Measurements from ENCODE around the gene DDI2. TPM values are rescaled to one million over a fixed set of nuclear protein-coding genes. Genes with fewer than 3 reads are reported as not detected.

DDI2 gene
- total RNA-seq, 4 donors from 2014 or later = 21.9 to 79.0 (median 38.6) TPM

DNA sequence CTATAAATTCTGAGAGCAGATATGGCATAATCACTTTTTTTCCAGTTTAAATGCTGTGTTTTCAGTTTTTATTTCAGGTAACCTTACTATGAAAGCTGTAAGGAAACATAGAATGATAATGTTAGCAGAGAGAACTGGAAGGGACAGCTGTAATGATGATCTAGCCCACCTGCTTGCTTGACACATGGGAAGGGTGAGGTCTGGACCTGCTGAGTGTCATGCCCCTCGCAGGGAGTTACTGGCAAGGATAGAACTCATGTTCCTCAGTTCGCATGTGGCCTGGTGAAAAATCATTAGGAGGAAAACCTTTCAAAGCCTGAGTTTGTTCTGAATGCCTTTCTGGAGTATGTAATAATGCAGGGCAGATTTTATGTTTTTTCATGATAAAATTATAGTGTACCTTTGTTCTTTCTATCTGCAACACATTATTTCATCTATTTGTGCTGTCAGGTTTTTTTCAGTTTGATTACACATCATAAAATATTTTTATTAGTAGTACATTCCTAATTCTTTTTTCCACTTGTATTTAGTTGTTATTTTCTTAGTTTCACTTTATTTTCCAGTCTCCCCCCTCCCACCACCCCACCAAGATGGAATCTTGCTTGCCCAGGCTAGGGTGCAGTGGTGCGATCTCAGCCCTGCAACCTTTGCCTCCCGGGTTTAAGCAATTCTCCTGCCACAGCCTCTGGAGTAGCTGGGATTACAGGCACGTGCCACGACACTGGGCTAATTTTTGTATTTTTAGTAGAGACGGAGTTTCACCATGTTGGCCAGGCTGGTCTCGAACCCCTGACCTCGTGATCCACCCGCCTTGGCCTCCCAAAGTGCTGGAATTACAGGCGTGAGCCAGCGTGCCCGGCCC lies 8.0 kb downstream of the DDI2 start:
- Histone ChIP-seq H3K4me1 (peaks cover 9 to 15% of the 10 kb centered on the region in 2 donors), H3K4me3 (replicated peaks in 1 of 3) (no peak overlapping the region), H3K27me3 (no peaks in the 10 kb centered on the region), H3K9me3 (no peaks in the 10 kb centered on the region), H3K36me3 (peaks cover 0 to 15% of the 10 kb centered on the region in 2 donors), H3K27ac (no peak overlapping the region)
- DNase-seq = no peak
- TF ChIP-seq POLR2A (IDR thresholded peaks at IDR 0.05) = no peak
- TF ChIP-seq, protein P1, sequence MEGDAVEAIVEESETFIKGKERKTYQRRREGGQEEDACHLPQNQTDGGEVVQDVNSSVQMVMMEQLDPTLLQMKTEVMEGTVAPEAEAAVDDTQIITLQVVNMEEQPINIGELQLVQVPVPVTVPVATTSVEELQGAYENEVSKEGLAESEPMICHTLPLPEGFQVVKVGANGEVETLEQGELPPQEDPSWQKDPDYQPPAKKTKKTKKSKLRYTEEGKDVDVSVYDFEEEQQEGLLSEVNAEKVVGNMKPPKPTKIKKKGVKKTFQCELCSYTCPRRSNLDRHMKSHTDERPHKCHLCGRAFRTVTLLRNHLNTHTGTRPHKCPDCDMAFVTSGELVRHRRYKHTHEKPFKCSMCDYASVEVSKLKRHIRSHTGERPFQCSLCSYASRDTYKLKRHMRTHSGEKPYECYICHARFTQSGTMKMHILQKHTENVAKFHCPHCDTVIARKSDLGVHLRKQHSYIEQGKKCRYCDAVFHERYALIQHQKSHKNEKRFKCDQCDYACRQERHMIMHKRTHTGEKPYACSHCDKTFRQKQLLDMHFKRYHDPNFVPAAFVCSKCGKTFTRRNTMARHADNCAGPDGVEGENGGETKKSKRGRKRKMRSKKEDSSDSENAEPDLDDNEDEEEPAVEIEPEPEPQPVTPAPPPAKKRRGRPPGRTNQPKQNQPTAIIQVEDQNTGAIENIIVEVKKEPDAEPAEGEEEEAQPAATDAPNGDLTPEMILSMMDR (IDR thresholded peaks at IDR 0.05) = no peak
- 91 to 93% methylated on average over 13 of the region's 13 CpGs for WGBS, 2 donors
- intact Hi-C loops (cut with DNase I) = no loop called here

DNA sequence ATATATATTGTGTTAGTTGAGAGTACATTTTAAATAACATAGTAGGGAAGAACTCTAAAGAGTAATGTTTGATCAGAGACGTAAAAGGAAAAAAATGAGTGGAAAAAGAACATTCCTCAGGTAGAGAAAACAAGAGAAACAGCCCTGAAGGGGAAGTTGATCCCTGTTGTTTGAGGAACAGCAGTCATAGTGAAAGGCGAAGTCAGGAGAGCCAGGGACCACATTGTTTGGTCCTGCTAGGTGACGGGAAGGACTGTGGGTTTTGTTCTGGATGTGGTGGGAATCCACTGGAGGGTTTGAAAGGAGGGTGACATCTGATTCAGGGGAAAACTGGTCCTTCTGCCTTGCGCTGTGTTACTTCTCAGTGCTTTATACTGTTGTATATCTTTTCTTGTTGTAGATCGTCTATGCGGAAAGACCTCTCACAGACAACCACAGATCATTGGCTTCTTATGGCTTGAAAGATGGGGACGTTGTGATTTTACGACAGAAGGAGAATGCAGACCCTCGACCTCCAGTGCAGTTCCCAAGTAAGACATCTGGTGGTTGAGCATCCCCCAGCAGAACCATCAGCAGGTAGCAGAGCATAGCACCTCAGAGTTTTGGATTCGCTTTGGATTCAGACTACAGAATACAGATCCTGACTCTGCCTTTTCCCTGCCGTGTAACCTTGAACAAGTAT lies 9.2 kb downstream of the DDI2 start:
- WGBS, 2 donors = 87 to 90% methylated on average over 11 of the region's 11 CpGs
- peaks cover 0 to 27% of the 10 kb centered on the region in 2 donors for H3K36me3 ChIP-seq
- peaks cover 3 to 4% of the 10 kb centered on the region in 2 donors for H3K4me1 ChIP-seq
- TF ChIP-seq, protein P1 (IDR thresholded peaks at IDR 0.05) = no peak
- TF ChIP-seq POLR2A (IDR thresholded peaks at IDR 0.05) = no peak
- no peak overlapping the region for H3K27ac ChIP-seq
- no peaks in the 10 kb centered on the region for H3K9me3 ChIP-seq
- no peak overlapping the region for H3K4me3 ChIP-seq (replicated peaks in 1 of 3)
- H3K27me3 ChIP-seq = no peaks in the 10 kb centered on the region
- no peak for DNase-seq
- intact Hi-C loops (cut with DNase I) = no loop called here

DNA sequence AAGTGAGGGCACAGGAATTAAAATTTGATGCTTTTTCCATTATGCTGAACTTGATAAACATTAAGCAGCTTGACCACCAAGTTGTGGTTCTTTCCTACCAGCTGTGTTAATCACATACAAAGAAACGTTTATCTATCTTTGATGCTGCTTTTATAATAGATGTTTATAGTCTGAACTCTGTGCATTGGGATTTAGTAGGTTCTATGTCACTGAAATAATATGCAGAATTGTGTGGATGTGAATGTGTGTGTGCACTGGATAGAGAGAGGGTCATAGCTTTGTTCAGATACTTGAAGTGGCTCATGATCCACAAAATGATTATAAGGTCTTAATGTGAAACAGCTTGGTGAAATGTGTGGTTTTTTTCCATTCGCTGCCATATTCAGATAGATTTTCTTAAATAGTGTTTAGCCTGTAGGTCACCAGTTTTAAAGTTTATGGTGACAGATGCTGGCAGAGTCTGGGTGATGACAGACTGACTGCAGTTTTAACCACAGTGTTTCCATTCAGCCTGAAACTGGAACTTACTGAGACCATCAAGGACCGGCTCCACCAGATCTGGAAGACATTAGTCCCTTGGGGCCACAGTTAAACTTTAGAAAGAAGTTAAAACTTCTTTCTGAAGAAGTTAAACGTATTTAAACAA lies 10.2 kb downstream of the DDI2 start:
- Histone ChIP-seq H3K27ac (no peak overlapping the region), H3K36me3 (peaks cover 0 to 35% of the 10 kb centered on the region in 2 donors), H3K9me3 (no peaks in the 10 kb centered on the region), H3K27me3 (no peaks in the 10 kb centered on the region), H3K4me3 (replicated peaks in 1 of 3) (no peak overlapping the region), H3K4me1 (peaks cover 0 to 3% of the 10 kb centered on the region in 2 donors)
- DNase-seq = no peak
- TF ChIP-seq POLR2A (IDR thresholded peaks at IDR 0.05) = no peak
- TF ChIP-seq, protein P1 (IDR thresholded peaks at IDR 0.05) = no peak
- intact Hi-C loops (cut with DNase I) = no loop called here
- 72 to 73% methylated on average over 4 of the region's 4 CpGs for WGBS, 2 donors

DNA sequence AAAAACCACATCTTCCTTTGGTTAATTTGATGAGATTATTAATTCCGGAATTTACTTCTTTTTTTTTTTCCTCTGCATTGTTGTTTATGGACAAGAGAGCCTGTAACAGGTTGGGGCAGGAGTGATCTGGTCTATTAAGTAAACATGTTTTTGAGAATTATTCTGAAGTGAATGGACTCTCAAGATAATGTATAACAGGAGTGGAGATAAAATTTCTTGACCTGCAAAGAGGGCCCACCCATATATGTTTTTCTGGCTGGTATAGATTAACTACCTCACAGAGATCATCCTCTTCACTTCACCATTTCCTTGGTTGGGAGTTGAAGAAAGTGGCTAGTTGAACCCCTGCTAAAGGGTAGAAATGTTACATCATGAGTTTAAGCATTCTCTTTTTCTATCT lies 10.7 kb downstream of the DDI2 start:
- H3K4me3 ChIP-seq (replicated peaks in 1 of 3) = no peak overlapping the region
- H3K36me3 ChIP-seq = peaks cover 2 to 38% of the 10 kb centered on the region in 2 donors
- no peaks in the 10 kb centered on the region for H3K9me3 ChIP-seq
- TF ChIP-seq POLR2A (IDR thresholded peaks at IDR 0.05) = no peak
- TF ChIP-seq, protein P1 (IDR thresholded peaks at IDR 0.05) = no peak
- no peaks in the 10 kb centered on the region for H3K27me3 ChIP-seq
- peaks cover 0 to 3% of the 10 kb centered on the region in 2 donors for H3K4me1 ChIP-seq
- no peak for DNase-seq
- H3K27ac ChIP-seq = no peak overlapping the region
- intact Hi-C loops (cut with DNase I) = no loop called here
- WGBS, 2 donors = 65 to 76% methylated on average over 1 of the region's 1 CpG
